IMR-90 (cell line): ENCODE measurements around the gene ADGRD2. TPM values are rescaled to one million over a fixed set of nuclear protein-coding genes. Genes with fewer than 3 reads are reported as not detected.

Experiments
- ATAC-seq: fragments of 200-7000 bp; cut with Tn5 transposase; 2 replicates; pipeline ENCODE4 v1.9.1; 2020; ENCODE audit warnings: low read depth, mild to moderate bottlenecking, moderate library complexity
- BruUV-seq: library from RNA; stranded (reverse); fragments of 400-500 nt; replicated peaks from 2 replicates; lab custom pipeline; 2021; lab: Mats Ljungman, UMichigan
- CTCF ChIA-PET: fragments of 300-600 bp; formaldehyde crosslinking; extraction: SDS; loops from one replicate; lab custom pipeline; 2021; ENCODE audit warnings: antibody characterized with exemption; lab: Yijun Ruan, JAX
- POLR2A ChIA-PET: fragments of 300-600 bp; sonication (Branson Sonifier 250); formaldehyde crosslinking; loops from one replicate; lab custom pipeline; 2022; ENCODE audit warnings: antibody characterized with exemption; ENCODE audit not compliant: unreplicated experiment; lab: Charles Lee
- DNase-seq: peaks from one replicate; pipeline ENCODE4 v3.0.0; 2013
- H2AFZ ChIP-seq: replicated peaks from 2 replicates; pipeline ENCODE3; 2013; ENCODE audit warnings: low read length, mild to moderate bottlenecking; ENCODE audit not compliant: poor library complexity
- H2AK5ac ChIP-seq: 2 replicates; pipeline ENCODE4 v1.6.1; 2013; ENCODE audit warnings: low read depth, low read length, inconsistent platforms
- H2AK9ac ChIP-seq: replicated peaks from 2 replicates; pipeline ENCODE3; 2013; ENCODE audit warnings: mild to moderate bottlenecking, low read depth, low read length, moderate library complexity; ENCODE audit not compliant: poor library complexity
- H2BK120ac ChIP-seq: 2 replicates; pipeline ENCODE4 v1.6.1; 2013; ENCODE audit warnings: low read depth, low read length, inconsistent platforms
- H2BK15ac ChIP-seq: 3 replicates; pipeline ENCODE4 v1.6.1; 2013; ENCODE audit warnings: low read depth, low read length, inconsistent platforms
- H2BK20ac ChIP-seq: 2 replicates; pipeline ENCODE4 v1.6.1; 2013; ENCODE audit warnings: low read depth, mild to moderate bottlenecking, inconsistent platforms, low read length, moderate library complexity
- H2BK5ac ChIP-seq: 2 replicates; pipeline ENCODE4 v1.6.1; 2013; ENCODE audit warnings: mild to moderate bottlenecking, low read depth, low read length, inconsistent platforms; ENCODE audit not compliant: poor library complexity, severe bottlenecking
- H3K14ac ChIP-seq: replicated peaks from 2 replicates; pipeline ENCODE4 v1.6.1; 2013; ENCODE audit warnings: low read depth, low read length, inconsistent platforms
- H3K18ac ChIP-seq: 2 replicates; pipeline ENCODE4 v1.6.1; 2013; ENCODE audit warnings: low read depth, low read length, control low read depth
- H3K23ac ChIP-seq: 2 replicates; pipeline ENCODE4 v1.6.1; 2013; ENCODE audit warnings: low read depth, low read length, inconsistent platforms
- H3K27ac ChIP-seq: 2 replicates; pipeline ENCODE4 v1.5.1; 2013; ENCODE audit warnings: mild to moderate bottlenecking, control low read depth, low read length; ENCODE audit not compliant: insufficient read depth
- H3K27me3 ChIP-seq: 2 replicates; pipeline ENCODE4 v1.6.1; 2013; ENCODE audit warnings: low read length; ENCODE audit not compliant: control insufficient read depth, insufficient read depth
- H3K36me3 ChIP-seq: 2 replicates; pipeline ENCODE4 v1.6.1; 2013; ENCODE audit warnings: low read length, mixed read lengths; ENCODE audit not compliant: control insufficient read depth, insufficient read depth
- H3K4ac ChIP-seq: 2 replicates; pipeline ENCODE4 v1.6.1; 2013; ENCODE audit warnings: low read depth, low read length, inconsistent platforms
- H3K4me1 ChIP-seq: 2 replicates; pipeline ENCODE4 v1.6.1; 2013; ENCODE audit warnings: low read length, mixed read lengths; ENCODE audit not compliant: control insufficient read depth, insufficient read depth
- H3K4me2 ChIP-seq: 2 replicates; pipeline ENCODE4 v1.6.1; 2013; ENCODE audit warnings: low read depth, mild to moderate bottlenecking, control low read depth, low read length, moderate library complexity
- H3K4me3 ChIP-seq: 2 replicates; pipeline ENCODE4 v1.5.1; 2013; ENCODE audit warnings: low read depth, mild to moderate bottlenecking, control low read depth, low read length, moderate library complexity; ENCODE audit not compliant: insufficient read depth
- H3K56ac ChIP-seq: 2 replicates; pipeline ENCODE4 v1.6.1; 2013; ENCODE audit warnings: low read length, inconsistent platforms; ENCODE audit not compliant: insufficient read depth; ENCODE audit errors: extremely low read depth
- H3K79me1 ChIP-seq, 2 experiments: 2 replicates each; pipeline ENCODE4 v1.6.1; 2013; ENCODE audit warnings: low read length in 2 of 2, inconsistent platforms in 1 of 2, low read depth in 1 of 2
- H3K9ac ChIP-seq: 2 replicates; pipeline ENCODE4 v1.6.1; 2013; ENCODE audit warnings: low read depth, low read length, control low read depth
- H3K9me1 ChIP-seq: 2 replicates; pipeline ENCODE4 v1.6.1; 2013; ENCODE audit warnings: low read length, inconsistent platforms; ENCODE audit not compliant: insufficient read depth
- H3K9me3 ChIP-seq: 2 replicates; pipeline ENCODE4 v1.6.1; 2013; ENCODE audit warnings: low read length; ENCODE audit not compliant: control insufficient read depth, insufficient read depth
- H4K20me1 ChIP-seq: 2 replicates; pipeline ENCODE4 v1.6.1; 2013; ENCODE audit warnings: low read length, inconsistent platforms; ENCODE audit not compliant: insufficient read depth
- H4K5ac ChIP-seq: 2 replicates; pipeline ENCODE4 v1.6.1; 2013; ENCODE audit warnings: mild to moderate bottlenecking, low read depth, low read length, control low read depth
- H4K8ac ChIP-seq, 2 experiments: 2 replicates each; pipeline ENCODE4 v1.6.1; 2013; ENCODE audit warnings: low read depth in 2 of 2, low read length in 2 of 2, control low read depth in 1 of 2, inconsistent platforms in 1 of 2
- H4K91ac ChIP-seq: 2 replicates; pipeline ENCODE4 v1.6.1; 2013; ENCODE audit warnings: low read depth, low read length, inconsistent platforms; ENCODE audit not compliant: insufficient read depth
- BHLHE40 ChIP-seq: fragments of 150-350 bp; IDR thresholded peaks from 2 replicates; pipeline ENCODE4 v1.6.1; 2016; ENCODE audit warnings: mild to moderate bottlenecking, low read depth, low read length
- CEBPB ChIP-seq: IDR thresholded peaks from 2 replicates; pipeline ENCODE4 v1.6.1; 2012; ENCODE audit warnings: low read depth, low read length, improper control_type of control experiment
- CHD1 ChIP-seq: IDR thresholded peaks from 2 replicates; pipeline ENCODE4 v1.6.1; 2012; ENCODE audit warnings: low read depth, low read length, improper control_type of control experiment
- CTCF ChIP-seq: conservative IDR thresholded peaks from 2 replicates; pipeline ENCODE4 v1.5.1; 2012; ENCODE audit warnings: mild to moderate bottlenecking, low read depth, low read length, improper control_type of control experiment
- ELK1 ChIP-seq: fragments of 150-350 bp; IDR thresholded peaks from 2 replicates; pipeline ENCODE4 v1.6.1; 2016; ENCODE audit warnings: low read depth, mild to moderate bottlenecking, low read length, moderate library complexity, borderline replicate concordance
- FOS ChIP-seq: fragments of 150-350 bp; IDR thresholded peaks from 2 replicates; pipeline ENCODE4 v1.6.1; 2016; ENCODE audit warnings: low read depth, low read length
- MAFK ChIP-seq: IDR thresholded peaks from 2 replicates; pipeline ENCODE4 v1.6.1; 2012; ENCODE audit warnings: low read depth, low read length, improper control_type of control experiment
- MAZ ChIP-seq: IDR thresholded peaks from 2 replicates; pipeline ENCODE4 v1.6.1; 2012; ENCODE audit warnings: low read depth, mild to moderate bottlenecking, low read length, improper control_type of control experiment, moderate library complexity, borderline replicate concordance
- MXI1 ChIP-seq: IDR thresholded peaks from 2 replicates; pipeline ENCODE4 v1.6.1; 2012; ENCODE audit warnings: low read depth, mild to moderate bottlenecking, low read length, moderate library complexity, borderline replicate concordance
- NFE2L2 ChIP-seq: fragments of 150-350 bp; IDR thresholded peaks from 2 replicates; pipeline ENCODE4 v1.6.1; 2016; ENCODE audit warnings: low read depth, mild to moderate bottlenecking, low read length
- POLR2A ChIP-seq: IDR thresholded peaks from 2 replicates; pipeline ENCODE4 v1.6.1; 2012; ENCODE audit warnings: mild to moderate bottlenecking, low read depth, low read length
- RAD21 ChIP-seq: IDR thresholded peaks from 2 replicates; pipeline ENCODE4 v1.6.1; 2012; ENCODE audit warnings: low read length, improper control_type of control experiment
- RCOR1 ChIP-seq: IDR thresholded peaks from 2 replicates; pipeline ENCODE4 v1.6.1; 2012; ENCODE audit warnings: mild to moderate bottlenecking, low read length, improper control_type of control experiment; ENCODE audit not compliant: insufficient replicate concordance
- RFX5 ChIP-seq: IDR thresholded peaks from 2 replicates; pipeline ENCODE4 v1.8.0; 2012; ENCODE audit warnings: low read depth, mild to moderate bottlenecking, low read length, moderate library complexity
- SMC3 ChIP-seq: fragments of 150-350 bp; IDR thresholded peaks from 2 replicates; pipeline ENCODE4 v1.6.1; 2016; ENCODE audit warnings: low read depth, mild to moderate bottlenecking, antibody characterized with exemption, low read length, moderate library complexity
- USF2 ChIP-seq: fragments of 150-350 bp; IDR thresholded peaks from 2 replicates; pipeline ENCODE4 v1.6.1; 2017; ENCODE audit warnings: mild to moderate bottlenecking, antibody characterized with exemption, low read length, low read depth
- WGBS, 2 experiments: methylation state at CpG; one replicate each; pipeline versions ENCODE4 v1.1.5 to v1.1.7; 2013; ENCODE audit warnings: missing lambda C conversion rate in 2 of 2; ENCODE audit not compliant: insufficient read length in 1 of 2; ENCODE audit errors: extremely low coverage in 2 of 2; 5-methylcytosine and 5-hydroxymethylcytosine counted together
- dilution Hi-C: fragments of 300-500 bp; cut with HindIII; formaldehyde crosslinking; loops from one replicate; pipeline ENCODE4 v1.14.3; 2018; ENCODE audit warnings: low sequenced_read_pairs; ENCODE audit not compliant: unreplicated experiment
- in situ Hi-C: fragments of 300-500 bp; cut with MboI; formaldehyde crosslinking; loops from 3 replicates; pipeline ENCODE4 v1.14.3; 2019; ENCODE audit warnings: low sequenced_read_pairs, inconsistent platforms, mixed read lengths
- intact Hi-C: fragments of 100-400 bp; cut with micrococcal nuclease; formaldehyde crosslinking; loops from 2 replicates; pipeline ENCODE4 v1.10.0; 2022
- polyA plus RNA-seq, 3 experiments: library from polyadenylated mRNA; depleted of rRNA; stranded (reverse); fragments of >200 nt; gene quantifications; 2 replicates each; pipeline ENCODE4 v1.2.3, GENCODE V29; 2012; ENCODE audit warnings: low replicate concordance in 1 of 3
- total RNA-seq: library from RNA; depleted of rRNA; stranded (reverse); fragments of >200 nt; gene quantifications from 2 replicates; pipeline ENCODE4 v1.2.3, GENCODE V29; 2012

ADGRD2 gene
- total and polyA plus RNA-seq, 2 of the 4 experiments (the other 2 are of a cell fraction) = not detected

- Histone ChIP-seq H2AK5ac (no peak overlapping the region), H4K5ac (no peak overlapping the region), H4K20me1 (no peaks in the 10 kb centered on the region), H2BK5ac (no peak overlapping the region), H3K36me3 (no peaks in the 10 kb centered on the region), H2AK9ac (peak overlapping the region; percentile 55), H3K14ac (no peak overlapping the region), H3K4ac (no peak overlapping the region), H3K9ac (no peak overlapping the region), H3K27me3 (peaks cover 81% of the 10 kb centered on the region), H3K4me1 (no peaks in the 10 kb centered on the region), H3K9me3 (no peaks in the 10 kb centered on the region), H2BK120ac (no peak overlapping the region), H3K4me2 (no peak overlapping the region), H3K27ac (no peak overlapping the region), H3K56ac (no peak overlapping the region), H3K4me3 (no peak overlapping the region), H2BK20ac (no peak overlapping the region), H3K9me1 (no peaks in the 10 kb centered on the region), H2AFZ (peak overlapping the region; percentile 80), H4K91ac (no peak overlapping the region), H3K18ac (no peak overlapping the region), H3K23ac (no peak overlapping the region), H3K79me1 (no peaks in the 10 kb centered on the region), H4K8ac (no peak overlapping the region), H2BK15ac (no peak overlapping the region)
- intact Hi-C loops (no loop called here), dilution Hi-C loops (no loop called here), in situ Hi-C loops (no loop called here)
- TF ChIP-seq USF2 = no peak
- no peak for TF ChIP-seq SMC3
- no peak for TF ChIP-seq CTCF
- no peak for TF ChIP-seq POLR2A
- TF ChIP-seq RCOR1 = no peak
- TF ChIP-seq MAFK = no peak
- TF ChIP-seq RFX5 = no peak
- TF ChIP-seq CHD1 = no peak
- no peak for TF ChIP-seq RAD21
- no peak for TF ChIP-seq BHLHE40
- no peak for TF ChIP-seq ELK1
- no peak for TF ChIP-seq CEBPB
- TF ChIP-seq MAZ = no peak
- no peak for TF ChIP-seq MXI1
- no peak for TF ChIP-seq FOS
- no peak for TF ChIP-seq NFE2L2
- POLR2A ChIA-PET = no interaction called here
- CTCF ChIA-PET = no interaction called here
- peak; percentile 34 for ATAC-seq
- no TSS peak for BruUV-seq
- no peak for DNase-seq
- WGBS, 2 experiments = 7% methylated on average over 10 of the region's 53 CpGs; no CpG with 5 or more reads in 1 of the 2 experiments
Observed at GRCh38 chr9:124477648-124478285, 27.5 kb downstream of the ADGRD2 start.
